VCaP (cell line): ENCODE measurements around the gene TNFRSF8.
"Not testable (repeated sequence)": the region's sequence is repeated elsewhere in the genome, so short reads cannot be mapped to it uniquely, and the experiment has no call there.

Source experiments
- H3K27ac ChIP-seq: fragments of 450-650 bp; 2 replicates; pipeline ENCODE4 v1.5.1; 2017
- TF ChIP-seq, protein P1 (sequence below): fragments of 450-650 bp; conservative IDR thresholded peaks from 2 replicates; pipeline ENCODE4 v1.5.1; 2017; ENCODE audit warnings: mild to moderate bottlenecking, moderate library complexity

The TNFRSF8 gene

DNA sequence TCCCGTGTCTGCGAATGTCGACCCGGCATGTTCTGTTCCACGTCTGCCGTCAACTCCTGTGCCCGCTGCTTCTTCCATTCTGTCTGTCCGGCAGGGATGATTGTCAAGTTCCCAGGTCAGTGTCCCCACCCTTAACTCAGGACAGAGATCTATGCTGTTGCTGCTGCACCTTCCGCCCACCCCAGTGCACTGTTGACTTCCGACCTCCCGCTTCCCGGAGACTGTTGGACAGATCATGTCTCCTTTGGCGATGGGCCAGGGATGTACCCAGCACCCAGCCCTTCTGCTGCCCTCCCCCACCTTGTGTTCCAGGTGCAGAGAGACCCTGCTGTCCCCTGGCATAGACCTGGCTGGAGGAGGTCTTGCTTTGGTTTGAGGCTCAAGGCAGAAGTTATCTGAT, 41.3 kb downstream of the TNFRSF8 start:
- TF ChIP-seq, protein P1, sequence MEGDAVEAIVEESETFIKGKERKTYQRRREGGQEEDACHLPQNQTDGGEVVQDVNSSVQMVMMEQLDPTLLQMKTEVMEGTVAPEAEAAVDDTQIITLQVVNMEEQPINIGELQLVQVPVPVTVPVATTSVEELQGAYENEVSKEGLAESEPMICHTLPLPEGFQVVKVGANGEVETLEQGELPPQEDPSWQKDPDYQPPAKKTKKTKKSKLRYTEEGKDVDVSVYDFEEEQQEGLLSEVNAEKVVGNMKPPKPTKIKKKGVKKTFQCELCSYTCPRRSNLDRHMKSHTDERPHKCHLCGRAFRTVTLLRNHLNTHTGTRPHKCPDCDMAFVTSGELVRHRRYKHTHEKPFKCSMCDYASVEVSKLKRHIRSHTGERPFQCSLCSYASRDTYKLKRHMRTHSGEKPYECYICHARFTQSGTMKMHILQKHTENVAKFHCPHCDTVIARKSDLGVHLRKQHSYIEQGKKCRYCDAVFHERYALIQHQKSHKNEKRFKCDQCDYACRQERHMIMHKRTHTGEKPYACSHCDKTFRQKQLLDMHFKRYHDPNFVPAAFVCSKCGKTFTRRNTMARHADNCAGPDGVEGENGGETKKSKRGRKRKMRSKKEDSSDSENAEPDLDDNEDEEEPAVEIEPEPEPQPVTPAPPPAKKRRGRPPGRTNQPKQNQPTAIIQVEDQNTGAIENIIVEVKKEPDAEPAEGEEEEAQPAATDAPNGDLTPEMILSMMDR: no peak
- H3K27ac ChIP-seq: no peak overlapping the region

DNA sequence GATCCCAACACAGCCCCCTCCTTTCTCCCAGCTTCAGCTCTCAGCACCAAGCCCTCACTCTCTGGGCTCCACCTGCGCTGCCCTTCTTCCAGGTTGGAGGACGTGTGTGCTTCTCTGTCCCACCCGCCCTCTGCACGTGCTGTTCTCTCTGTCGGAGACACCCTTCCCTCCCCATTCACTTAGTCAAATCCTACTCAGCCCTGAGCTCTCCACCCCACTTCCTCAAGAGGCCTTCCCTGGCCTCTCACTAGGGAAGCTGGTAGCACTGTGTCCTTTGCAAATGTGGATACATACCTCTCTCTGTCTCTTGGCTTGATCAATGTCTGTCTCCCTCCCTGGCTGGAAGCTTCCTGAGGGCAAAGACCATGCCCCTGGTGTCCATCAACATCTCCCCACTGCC, 43.0 kb downstream of the TNFRSF8 start:
- TF ChIP-seq, protein P1: no peak
- H3K27ac ChIP-seq: no peak overlapping the region

DNA sequence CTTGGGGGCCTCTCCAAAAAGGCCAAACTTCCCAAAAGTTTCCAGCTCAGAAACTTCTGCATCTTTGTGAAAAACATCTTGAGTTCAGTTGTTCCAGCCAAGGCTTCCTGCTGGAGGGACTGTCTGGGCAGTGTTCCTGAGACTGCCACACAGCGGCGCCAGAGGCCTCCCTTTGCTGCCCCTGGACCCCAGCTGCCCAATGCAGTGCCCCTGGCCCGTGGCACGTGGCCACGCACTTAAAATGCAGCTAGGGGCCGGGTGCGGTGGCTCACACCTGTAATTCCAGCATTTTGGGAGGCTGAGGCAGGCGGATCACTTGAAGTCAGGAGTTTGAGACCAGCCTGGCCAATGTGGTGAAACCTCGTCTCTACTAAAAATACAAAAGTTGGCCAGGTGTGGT, 43.8 kb downstream of the TNFRSF8 start:
- TF ChIP-seq, protein P1: peak; percentile 46
- not testable (repeated sequence) for H3K27ac ChIP-seq

DNA sequence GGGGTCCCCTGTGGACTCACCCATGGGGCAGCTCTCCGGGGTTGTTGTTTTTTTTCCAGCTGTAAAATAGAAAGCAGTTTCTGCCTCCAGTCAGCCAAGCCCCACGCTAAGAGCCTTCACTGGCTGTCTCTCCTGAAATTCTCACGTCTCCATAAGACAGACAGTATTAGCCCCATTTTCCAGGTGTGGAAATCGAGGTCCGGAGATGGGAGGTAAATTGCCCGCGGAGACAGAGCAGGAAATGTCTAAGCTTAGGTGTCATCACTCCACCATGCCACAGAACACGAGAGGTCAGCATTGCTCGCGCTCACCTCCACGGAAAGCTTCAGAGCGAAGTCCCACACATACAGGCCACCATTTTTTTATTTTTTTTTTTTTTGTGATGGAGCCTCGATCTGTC, 44.6 kb downstream of the TNFRSF8 start:
- no peak overlapping the region for H3K27ac ChIP-seq
- TF ChIP-seq, protein P1: no peak

DNA sequence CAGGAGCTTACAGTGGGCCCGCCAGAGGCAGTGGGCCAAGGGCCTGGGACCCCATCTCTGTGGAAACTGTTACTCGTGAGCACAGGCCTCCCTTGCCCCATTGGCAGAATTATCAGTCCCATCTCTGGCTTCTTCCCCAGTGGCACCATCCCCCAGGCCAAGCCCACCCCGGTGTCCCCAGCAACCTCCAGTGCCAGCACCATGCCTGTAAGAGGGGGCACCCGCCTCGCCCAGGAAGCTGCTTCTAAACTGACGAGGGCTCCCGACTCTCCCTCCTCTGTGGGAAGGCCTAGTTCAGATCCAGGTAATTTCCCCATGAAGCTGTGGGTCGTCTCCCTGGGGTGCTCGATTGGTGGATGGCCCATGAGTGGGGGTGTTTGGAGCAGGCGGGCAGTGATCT, 46.8 kb downstream of the TNFRSF8 start:
- TF ChIP-seq, protein P1: no peak
- H3K27ac ChIP-seq: no peak overlapping the region

DNA sequence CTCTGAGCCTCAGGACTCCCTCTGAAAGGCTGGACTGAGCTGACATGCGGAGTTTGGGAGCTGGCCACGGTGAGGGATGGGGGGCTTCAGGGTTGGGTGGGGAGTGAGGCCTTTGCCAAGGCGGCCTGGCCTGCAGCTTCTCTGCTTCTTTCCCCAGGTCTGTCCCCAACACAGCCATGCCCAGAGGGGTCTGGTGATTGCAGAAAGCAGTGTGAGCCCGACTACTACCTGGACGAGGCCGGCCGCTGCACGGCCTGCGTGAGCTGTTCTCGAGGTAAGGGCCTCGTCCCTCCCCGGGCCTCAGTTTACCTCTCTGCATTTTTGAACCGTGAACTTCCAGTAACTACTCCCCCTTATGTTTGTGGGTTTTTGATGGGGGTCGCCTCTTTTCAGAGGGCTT, 48.6 kb downstream of the TNFRSF8 start:
- TF ChIP-seq, protein P1: no peak
- H3K27ac ChIP-seq: no peak overlapping the region

DNA sequence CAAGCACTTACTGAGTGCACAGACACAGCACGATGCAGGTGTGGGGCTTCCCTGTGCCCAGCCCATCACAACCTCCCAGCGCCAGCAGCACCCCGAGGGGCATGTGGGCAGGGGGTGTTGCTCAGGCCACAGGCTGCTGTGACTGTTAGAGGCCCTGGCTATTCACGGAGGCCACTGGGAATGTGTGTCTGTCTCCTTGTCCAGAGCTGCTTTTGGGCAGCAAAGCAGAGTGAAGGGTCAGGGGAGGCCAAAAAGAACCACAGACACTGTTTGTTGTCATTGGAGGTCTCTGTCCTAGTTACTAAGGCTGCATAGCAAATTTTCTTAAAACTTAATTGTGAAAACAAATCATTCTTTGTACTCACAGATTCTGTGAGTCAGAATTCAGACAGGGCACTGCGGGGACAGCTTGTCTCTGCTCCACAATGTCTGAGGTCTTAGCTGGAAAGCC, 49.6 kb downstream of the TNFRSF8 start:
- TF ChIP-seq, protein P1: no peak
- H3K27ac ChIP-seq: no peak overlapping the region
